ENCODE results near the gene RAB8A. TPM values are rescaled to one million over a fixed set of nuclear protein-coding genes. Genes with fewer than 3 reads are reported as not detected.

RAB8A gene
- total RNA-seq, 2 donors from 2014 or later, result 127 to 145 TPM

- H3K36me3 ChIP-seq, result no peaks in the 10 kb centered on the region
- H3K27me3 ChIP-seq, result no peaks in the 10 kb centered on the region
- H3K4me3 ChIP-seq, result no peak overlapping the region
- intact Hi-C loops (cut with DNase I), result no loop called here
- H3K9me3 ChIP-seq, result no peaks in the 10 kb centered on the region
- H3K27ac ChIP-seq, result no peak overlapping the region
- H3K4me1 ChIP-seq, result no peaks in the 10 kb centered on the region
- no peak for TF ChIP-seq CTCF (IDR thresholded peaks at IDR 0.05)
- DNase-seq, result no peak
- H3K9ac ChIP-seq (ENCODE audit: low read depth in 2 of 2, low read length in 2 of 2), result no peak overlapping the region
Observed at GRCh38 chr19:16164222-16164890, 52.7 kb downstream of the RAB8A start.

GRCh38 chr19:16166417-16166816 lies 54.7 kb downstream of the RAB8A start:
- no peak for DNase-seq
- Histone ChIP-seq H3K36me3 (no peaks in the 10 kb centered on the region), H3K27me3 (no peaks in the 10 kb centered on the region), H3K9ac (ENCODE audit: low read depth in 2 of 2, low read length in 2 of 2) (no peak overlapping the region), H3K27ac (no peak overlapping the region), H3K9me3 (no peaks in the 10 kb centered on the region), H3K4me3 (no peak overlapping the region), H3K4me1 (no peaks in the 10 kb centered on the region)
- intact Hi-C loops (cut with DNase I), result no loop called here
- TF ChIP-seq CTCF (IDR thresholded peaks at IDR 0.05), result no peak

- intact Hi-C loops (cut with DNase I), result no loop called here
- Histone ChIP-seq H3K27me3 (no peaks in the 10 kb centered on the region), H3K36me3 (no peaks in the 10 kb centered on the region), H3K27ac (no peak overlapping the region), H3K4me3 (no peak overlapping the region), H3K4me1 (no peaks in the 10 kb centered on the region), H3K9me3 (no peaks in the 10 kb centered on the region), H3K9ac (ENCODE audit: low read depth in 2 of 2, low read length in 2 of 2) (no peak overlapping the region)
- no peak for TF ChIP-seq CTCF (IDR thresholded peaks at IDR 0.05)
- no peak for DNase-seq
Observed at GRCh38 chr19:16167055-16167454, 55.4 kb downstream of the RAB8A start.

GRCh38 chr19:16168465-16169081 lies 56.9 kb downstream of the RAB8A start:
- Histone ChIP-seq H3K9ac (ENCODE audit: low read depth in 2 of 2, low read length in 2 of 2) (no peak overlapping the region), H3K4me1 (no peaks in the 10 kb centered on the region), H3K36me3 (no peaks in the 10 kb centered on the region), H3K9me3 (no peaks in the 10 kb centered on the region), H3K27ac (no peak overlapping the region), H3K27me3 (no peaks in the 10 kb centered on the region), H3K4me3 (no peak overlapping the region)
- intact Hi-C loops (cut with DNase I), result no loop called here
- TF ChIP-seq CTCF (IDR thresholded peaks at IDR 0.05), result no peak
- no peak for DNase-seq

- intact Hi-C loops (cut with DNase I), result no loop called here
Observed at GRCh38 chr19:16170134-16170533, 58.4 kb downstream of the RAB8A start.

More at GRCh38 chr19:16170134-16170533, 58.4 kb downstream of the RAB8A start:
- no peaks in the 10 kb centered on the region for H3K9me3 ChIP-seq
- H3K4me3 ChIP-seq, result no peak overlapping the region
- H3K27me3 ChIP-seq, result no peaks in the 10 kb centered on the region
- H3K27ac ChIP-seq, result no peak overlapping the region
- no peaks in the 10 kb centered on the region for H3K36me3 ChIP-seq
- no peak for DNase-seq
- TF ChIP-seq CTCF (IDR thresholded peaks at IDR 0.05), result no peak
- H3K4me1 ChIP-seq, result no peaks in the 10 kb centered on the region
- no peak overlapping the region for H3K9ac ChIP-seq (ENCODE audit: low read depth in 2 of 2, low read length in 2 of 2)
